ENCODE measurements around the gene LEUTX. TPM values are rescaled to one million over a fixed set of nuclear protein-coding genes. Genes with fewer than 3 reads are reported as not detected.

Gene LEUTX
- polyA plus RNA-seq, 1 of the 3 experiments (the other 2 are of a cell fraction): not detected

- POLR2A ChIA-PET: no interaction called here
- Histone ChIP-seq H3K36me3 (replicated peaks in 1 of 2; ENCODE audit: control insufficient read depth in 1 of 2, insufficient read depth in 2 of 2, low read length in 1 of 2) (peaks cover 0 to 4% of the 10 kb centered on the region in 2 experiments), H3K9me3 (no peaks in the 10 kb centered on the region), H3K4me2 (no peak overlapping the region), H3K27ac (ENCODE audit: low read depth in 2 of 2, low read length in 1 of 2) (no peak overlapping the region), H2AFZ (ENCODE audit: low read depth) (no peak overlapping the region), H3K9ac (no peak overlapping the region), H3K79me2 (ENCODE audit: insufficient read depth) (peaks cover 3% of the 10 kb centered on the region; the same call in 1 of the 2 replicates), H3K27me3 (ENCODE audit: insufficient read depth) (no peaks in the 10 kb centered on the region), H3K9me2 (no peaks in the 10 kb centered on the region), H3K4me3 (ENCODE audit: low read depth in 2 of 2, low read length in 1 of 2) (no peak overlapping the region), H4K20me1 (ENCODE audit: insufficient read depth) (no peaks in the 10 kb centered on the region), H3K4me1 (ENCODE audit: control insufficient read depth in 1 of 2, insufficient read depth in 2 of 2, low read depth in 1 of 2, low read length in 1 of 2) (peaks cover 0 to 4% of the 10 kb centered on the region in 2 experiments; a peak in 1 of 4 replicates), H3F3A (replicated peaks; ENCODE audit: insufficient read depth) (no peaks in the 10 kb centered on the region)
- no peak for DNase-seq
- 89% methylated on average over 4 of the region's 4 CpGs for WGBS (ENCODE audit: low lambda C conversion rate)
- TF ChIP-seq TEAD4 (IDR thresholded peaks at IDR 0.05; ENCODE audit: borderline replicate concordance, insufficient read depth) (no peak), GABPA (IDR thresholded peaks at IDR 0.05; ENCODE audit: low read depth) (no peak), MXI1 (IDR thresholded peaks at IDR 0.05; ENCODE audit: low read depth, low read length) (no peak), USF2 (IDR thresholded peaks at IDR 0.05; ENCODE audit: borderline replicate concordance, low read depth, low read length) (no peak), IRF3 (IDR thresholded peaks at IDR 0.05; ENCODE audit: low read depth, low read length) (no peak), SIN3A (IDR thresholded peaks at IDR 0.05; ENCODE audit: borderline replicate concordance, low read depth, low read length) (no peak), RXRA (IDR thresholded peaks at IDR 0.05; ENCODE audit: borderline replicate concordance, low read depth) (no peak), USF1 (IDR thresholded peaks at IDR 0.05; ENCODE audit: borderline replicate concordance, low read depth) (no peak), TCF12 (IDR thresholded peaks at IDR 0.05) (no peak), REST (IDR thresholded peaks at IDR 0.05; ENCODE audit: low read depth, low read length) (no peak), YY1 (IDR thresholded peaks at IDR 0.05; ENCODE audit: low read depth) (no peak), FOXJ3 (CRISPR knock-in tag; IDR thresholded peaks at IDR 0.05) (no peak), MAX (IDR thresholded peaks at IDR 0.05; ENCODE audit: low read depth) (no peak), POLR2AphosphoS5 (IDR thresholded peaks at IDR 0.05; ENCODE audit: low read depth, low read length) (no peak), JUND (IDR thresholded peaks at IDR 0.05) (no peak)
- CTCF ChIA-PET: interaction anchor here (1.6 to 2.5 kb wide), 3 partner anchors 13 to 26 kb away, joined by 3 to 10 read pairs (median 7); no protein-coding TSS in a partner anchor
These were observed 40.0 kb downstream of the LEUTX start for GRCh38 chr19:39818626-39819097.
